Measurements from ENCODE around the gene NAV2. TPM values are rescaled to one million over a fixed set of nuclear protein-coding genes. Genes with fewer than 3 reads are reported as not detected.

The NAV2 gene
- total RNA-seq, 1 experiment from 2014 or later: 2.1 TPM

GRCh38 chr11:20020198-20020597, 307.6 kb downstream of the NAV2 start:
- Histone ChIP-seq H3K79me2 (ENCODE audit: insufficient read depth, low read length) (no peaks in the 10 kb centered on the region), H3K9me2 (ENCODE audit: insufficient read depth) (no peaks in the 10 kb centered on the region), H3K4me3 (replicated peaks in 1 of 2; ENCODE audit: low read depth in 1 of 2, low read length in 2 of 2) (no peak overlapping the region), H2AFZ (ENCODE audit: low read depth, low read length, poor library complexity, severe bottlenecking) (no peak overlapping the region), H4K20me1 (ENCODE audit: insufficient read depth) (no peaks in the 10 kb centered on the region), H3K27ac (ENCODE audit: low read depth, low read length) (no peak overlapping the region), H3K9me3 (ENCODE audit: control insufficient read depth in 1 of 2, insufficient read depth in 1 of 2, low read depth in 1 of 2, low read length in 2 of 2) (no peaks in the 10 kb centered on the region), H3K9ac (ENCODE audit: low read length) (no peak overlapping the region), H3K4me1 (ENCODE audit: control insufficient read depth in 1 of 2, insufficient read depth in 2 of 2, low read length in 2 of 2) (no peaks in the 10 kb centered on the region), H3K27me3 (ENCODE audit: insufficient read depth, low read length) (peaks cover 20% of the 10 kb centered on the region), H3K36me3 (ENCODE audit: control insufficient read depth in 1 of 2, insufficient read depth in 2 of 2, low read length in 2 of 2) (no peaks in the 10 kb centered on the region), H3K4me2 (ENCODE audit: low read length) (no peak overlapping the region)
- no peak for ATAC-seq
- no peak for DNase-seq (ENCODE audit: low read depth, low spot score)
- RAD21 ChIA-PET (ENCODE audit: low non-redundant PET in 1 of 2, low total read pairs in 2 of 2, uncharacterized antibody in 2 of 2, unreplicated experiment in 2 of 2): no interaction called here
- no TSS peak for BruUV-seq (replicated peaks)
- no peak for TF ChIP-seq JUND (IDR thresholded peaks at IDR 0.05)
- no peak for TF ChIP-seq CBX3 (IDR thresholded peaks at IDR 0.05; ENCODE audit: low read depth)
- no peak for TF ChIP-seq CEBPB (IDR thresholded peaks at IDR 0.05; ENCODE audit: low read depth)
- TF ChIP-seq CTCF (IDR thresholded peaks at IDR 0.05 in 2 of 3, conservative IDR thresholded peaks at IDR 0.05 in 1 of 3; ENCODE audit: borderline replicate concordance in 1 of 3, insufficient read depth in 1 of 3, low read depth in 2 of 3, low read length in 2 of 3): no peak
- no peak for TF ChIP-seq SIN3A (IDR thresholded peaks at IDR 0.05; ENCODE audit: low read depth)
- no peak for TF ChIP-seq ELF1 (IDR thresholded peaks at IDR 0.05; ENCODE audit: borderline replicate concordance, low read depth)
- no peak for TF ChIP-seq FOSL1 (IDR thresholded peaks at IDR 0.05; ENCODE audit: low read depth)
- no peak for TF ChIP-seq RAD21 (IDR thresholded peaks at IDR 0.05; ENCODE audit: low read depth)
- TF ChIP-seq REST (IDR thresholded peaks at IDR 0.05; ENCODE audit: low read depth): no peak
- no peak for TF ChIP-seq EZH2phosphoT487 (IDR thresholded peaks at IDR 0.05; ENCODE audit: borderline replicate concordance)
- TF ChIP-seq, protein P1, sequence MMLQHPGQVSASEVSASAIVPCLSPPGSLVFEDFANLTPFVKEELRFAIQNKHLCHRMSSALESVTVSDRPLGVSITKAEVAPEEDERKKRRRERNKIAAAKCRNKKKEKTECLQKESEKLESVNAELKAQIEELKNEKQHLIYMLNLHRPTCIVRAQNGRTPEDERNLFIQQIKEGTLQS (IDR thresholded peaks at IDR 0.05): no peak
- no peak for TF ChIP-seq POLR2AphosphoS5 (IDR thresholded peaks at IDR 0.05; ENCODE audit: low read depth, low read length)
- no peak for TF ChIP-seq YY1 (IDR thresholded peaks at IDR 0.05; ENCODE audit: extremely low read depth, insufficient replicate concordance, low read depth, low read length)
- no peak for TF ChIP-seq SRF (IDR thresholded peaks at IDR 0.05; ENCODE audit: low read depth)
- TF ChIP-seq, protein P2, sequence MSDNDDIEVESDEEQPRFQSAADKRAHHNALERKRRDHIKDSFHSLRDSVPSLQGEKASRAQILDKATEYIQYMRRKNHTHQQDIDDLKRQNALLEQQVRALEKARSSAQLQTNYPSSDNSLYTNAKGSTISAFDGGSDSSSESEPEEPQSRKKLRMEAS (IDR thresholded peaks at IDR 0.05): no peak
- TF ChIP-seq SP1 (IDR thresholded peaks at IDR 0.05; ENCODE audit: low read depth): no peak
- intact Hi-C loops (cut with micrococcal nuclease): no loop called here
- CTCF ChIA-PET: no interaction called here
- POLR2A ChIA-PET: no interaction called here

Data from HCT116 (cell line).